Neural cell (in vitro differentiated cells): ENCODE data around the gene AICDA.

ENCODE experiments used
- CTCF ChIP-seq: fragments of 450-650 bp; IDR thresholded peaks from 2 replicates; pipeline ENCODE4 v1.5.1; 2014; ENCODE audit warnings: antibody characterized with exemption, mild to moderate bottlenecking, moderate library complexity; ENCODE audit not compliant: poor library complexity, severe bottlenecking
- EP300 ChIP-seq: fragments of 450-650 bp; conservative IDR thresholded peaks from 2 replicates; pipeline ENCODE4 v1.6.1; 2014; ENCODE audit warnings: antibody characterized with exemption, mild to moderate bottlenecking, moderate library complexity; ENCODE audit not compliant: poor library complexity, severe bottlenecking
- EZH2 ChIP-seq: fragments of 200-600, 300-800 bp; shearing (Covaris generic), sonication (generic); IDR thresholded peaks from 2 replicates; pipeline ENCODE4 v1.6.1; 2014; ENCODE audit warnings: antibody characterized with exemption, low read length, borderline replicate concordance, mild to moderate bottlenecking; ENCODE audit not compliant: insufficient read depth, poor library complexity, severe bottlenecking
- MXI1 ChIP-seq: fragments of 450-650 bp; conservative IDR thresholded peaks from 2 replicates; pipeline ENCODE4 v1.6.1; 2014; ENCODE audit warnings: antibody characterized with exemption, mild to moderate bottlenecking; ENCODE audit not compliant: poor library complexity, severe bottlenecking
- POLR2AphosphoS5 ChIP-seq: IDR thresholded peaks from 2 replicates; pipeline ENCODE4 v1.6.1; 2012
- RAD21 ChIP-seq: fragments of 450-650 bp; conservative IDR thresholded peaks from 2 replicates; pipeline ENCODE4 v1.6.1; 2014; ENCODE audit warnings: antibody characterized with exemption, mild to moderate bottlenecking, moderate library complexity
- REST ChIP-seq: IDR thresholded peaks from 2 replicates; pipeline ENCODE4 v1.6.1; 2012; ENCODE audit warnings: borderline replicate concordance
- SMC3 ChIP-seq: fragments of 450-650 bp; conservative IDR thresholded peaks from 2 replicates; pipeline ENCODE4 v1.6.1; 2014; ENCODE audit warnings: antibody characterized with exemption, mild to moderate bottlenecking, moderate library complexity; ENCODE audit not compliant: poor library complexity
- TAF1 ChIP-seq: IDR thresholded peaks from 2 replicates; pipeline ENCODE4 v1.6.1; 2012; ENCODE audit warnings: low read depth

DNA sequence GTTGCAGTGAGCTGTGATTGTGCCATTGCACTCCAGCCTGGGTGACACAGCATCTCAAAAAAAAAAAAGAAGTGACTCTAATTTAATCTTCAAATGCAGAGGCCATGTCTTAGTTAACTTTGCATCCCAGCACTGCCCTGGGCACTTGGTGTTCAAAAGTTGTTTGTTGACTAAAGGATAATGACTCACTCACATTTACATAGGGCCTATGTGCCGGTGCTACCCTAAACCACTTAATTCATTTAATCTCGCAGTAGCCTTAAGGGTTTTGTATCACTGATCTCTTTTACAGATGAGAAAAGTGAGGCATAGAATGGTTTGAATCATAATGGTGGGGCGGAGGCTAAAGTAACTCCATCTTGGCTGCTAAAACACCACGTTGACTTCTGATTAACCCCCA, 26.3 kb upstream of the AICDA start:
- TF ChIP-seq POLR2AphosphoS5 (no peak), EZH2 (no peak), CTCF (no peak), SMC3 (no peak), MXI1 (no peak), EP300 (no peak), REST (no peak), RAD21 (no peak), TAF1 (no peak)
